ENCODE measurements around the gene ELK3. TPM values are rescaled to one million over a fixed set of nuclear protein-coding genes. Genes with fewer than 3 reads are reported as not detected.

ELK3 gene
- total and polyA plus RNA-seq, 2 experiments from 2014 or later: 5.5 to 8.3 TPM

GRCh38 chr12:96263449-96263902, 69.3 kb downstream of the ELK3 start:
- Mint-ChIP-seq H3K27me3 (ENCODE audit: insufficient read depth, low read depth, poor library complexity) (peaks cover 2% of the 10 kb centered on the region), H3K9me3 (no peaks in the 10 kb centered on the region), H3K36me3 (ENCODE audit: low read depth) (peaks cover 16% of the 10 kb centered on the region; the same call in 2 of the 3 replicates), H3K4me3 (no peak overlapping the region), H3K27ac (no peak overlapping the region), H3K4me1 (peaks cover 3% of the 10 kb centered on the region; the same call in 2 of the 3 replicates)
- H2AFZ ChIP-seq: no peak overlapping the region
- H3K4me3 ChIP-seq: no peak overlapping the region
- H3K36me3 ChIP-seq (ENCODE audit: insufficient read depth): peaks cover 5% of the 10 kb centered on the region; the same call in 1 of the 2 replicates
- no peaks in the 10 kb centered on the region for H3K27me3 ChIP-seq (ENCODE audit: insufficient read depth)
- H3K4me1 ChIP-seq (ENCODE audit: insufficient read depth): no peaks in the 10 kb centered on the region
- H3K27ac ChIP-seq (ENCODE audit: low read depth): no peak overlapping the region
- no peak for ATAC-seq
- TF ChIP-seq STAT1 (IDR thresholded peaks at IDR 0.05; ENCODE audit: unreplicated experiment): no peak
- TF ChIP-seq ETS1 (IDR thresholded peaks at IDR 0.05): no peak
- no peak for TF ChIP-seq EZH2phosphoT487 (IDR thresholded peaks at IDR 0.05; ENCODE audit: unreplicated experiment)
- no peak for TF ChIP-seq POLR2AphosphoS5 (IDR thresholded peaks at IDR 0.05; ENCODE audit: low read depth)
- no peak for TF ChIP-seq ZNF114 (CRISPR knock-in tag; IDR thresholded peaks at IDR 0.05)
- peak; percentile 27 for DNase-seq (ENCODE audit: low spot score)
- no peaks in the 10 kb centered on the region for H4K20me1 ChIP-seq (replicated peaks; ENCODE audit: insufficient read depth)
- no peak overlapping the region for H3K4me2 ChIP-seq
- H3F3A ChIP-seq (replicated peaks; ENCODE audit: low read depth): no peaks in the 10 kb centered on the region
- H3K9me2 ChIP-seq (ENCODE audit: insufficient read depth): no peaks in the 10 kb centered on the region
- no peaks in the 10 kb centered on the region for H3K79me2 ChIP-seq (replicated peaks; ENCODE audit: insufficient read depth)

GRCh38 chr12:96265400-96265799, 71.2 kb downstream of the ELK3 start:
- Histone ChIP-seq H3K4me1 (ENCODE audit: insufficient read depth) (no peaks in the 10 kb centered on the region), H3K9me2 (ENCODE audit: insufficient read depth) (no peaks in the 10 kb centered on the region), H4K20me1 (replicated peaks; ENCODE audit: insufficient read depth) (no peaks in the 10 kb centered on the region), H3K36me3 (ENCODE audit: insufficient read depth) (no peaks in the 10 kb centered on the region), H3K27me3 (ENCODE audit: insufficient read depth) (no peaks in the 10 kb centered on the region), H3K79me2 (replicated peaks; ENCODE audit: insufficient read depth) (no peaks in the 10 kb centered on the region), H3K4me3 (no peak overlapping the region), H3K27ac (ENCODE audit: low read depth) (no peak overlapping the region), H3F3A (replicated peaks; ENCODE audit: low read depth) (no peaks in the 10 kb centered on the region), H3K4me2 (no peak overlapping the region), H2AFZ (no peak overlapping the region)
- peaks cover 12% of the 10 kb centered on the region; the same call in 2 of the 3 replicates for H3K36me3 Mint-ChIP-seq (ENCODE audit: low read depth)
- ATAC-seq: no peak
- DNase-seq (ENCODE audit: low spot score): no peak
- H3K4me3 Mint-ChIP-seq: no peak overlapping the region
- H3K27ac Mint-ChIP-seq: no peak overlapping the region
- H3K27me3 Mint-ChIP-seq (ENCODE audit: insufficient read depth, low read depth, poor library complexity): peaks cover 2% of the 10 kb centered on the region
- no peaks in the 10 kb centered on the region for H3K4me1 Mint-ChIP-seq
- H3K9me3 Mint-ChIP-seq: no peaks in the 10 kb centered on the region
- TF ChIP-seq EZH2 (IDR thresholded peaks at IDR 0.05; ENCODE audit: low read depth, unreplicated experiment) (no peak), ZNF462 (CRISPR knock-in tag; IDR thresholded peaks at IDR 0.05) (no peak), STAT1 (IDR thresholded peaks at IDR 0.05; ENCODE audit: unreplicated experiment) (no peak), POLR2AphosphoS5 (IDR thresholded peaks at IDR 0.05; ENCODE audit: low read depth) (no peak), CREB1 (CRISPR knock-in tag; IDR thresholded peaks at IDR 0.05; ENCODE audit: low read depth) (no peak), ETS1 (IDR thresholded peaks at IDR 0.05) (no peak), CTCF (conservative IDR thresholded peaks at IDR 0.05; ENCODE audit: low read depth in 2 of 2) (no peak), ZNF331 (CRISPR knock-in tag; IDR thresholded peaks at IDR 0.05; ENCODE audit: low read depth) (no peak), ZNF114 (CRISPR knock-in tag; IDR thresholded peaks at IDR 0.05) (no peak), NANOG (IDR thresholded peaks at IDR 0.05; ENCODE audit: borderline replicate concordance) (no peak), JUNB (IDR thresholded peaks at IDR 0.05; ENCODE audit: unreplicated experiment) (no peak), EZH2phosphoT487 (IDR thresholded peaks at IDR 0.05; ENCODE audit: unreplicated experiment) (no peak)

Data from GM23338 (cell line).